Gastrocnemius medialis (tissue), 4 donors: ENCODE data around the gene CPA4.

Experiments
- CTCF ChIP-seq, 5 experiments: fragments of 450-650 bp in 3 of 5; fragments of 200-600 bp in 2 of 5; sonication (generic) in 2 of 5; IDR thresholded peaks in 4 of 5; conservative IDR thresholded peaks in 1 of 5; 1 replicate in 4 of 5; 2 replicates in 1 of 5; pipeline ENCODE4 v1.5.1; 2016 to 2019; ENCODE audit warnings: antibody characterized with exemption in 5 of 5, mild to moderate bottlenecking in 3 of 5, moderate library complexity in 3 of 5
- POLR2A ChIP-seq, 2 donors: fragments of 450-650 bp; IDR thresholded peaks; one replicate each; pipeline ENCODE4 v1.6.1; 2017; ENCODE audit warnings: antibody characterized with exemption in 2 of 2, mild to moderate bottlenecking in 2 of 2, moderate library complexity in 2 of 2

- TF ChIP-seq POLR2A (IDR thresholded peaks at IDR 0.05) (no peak), CTCF (IDR thresholded peaks at IDR 0.05 in 4 of 5, conservative IDR thresholded peaks at IDR 0.05 in 1 of 5) (no peak)
These were observed 6.9 kb downstream of the CPA4 start for GRCh38 chr7:130299866-130300265.
